GM19452 (cell line): ENCODE measurements around the gene GPN1.
"Not testable (repeated sequence)": the region's sequence is repeated elsewhere in the genome, so short reads cannot be mapped to it uniquely, and the experiment has no call there.

Experiments used
- ATAC-seq: cut with Tn5 transposase; IDR thresholded peaks from one replicate; pipeline ENCODE4 v1.9.1; 2021; ENCODE audit not compliant: unreplicated experiment

Gene GPN1

GRCh38 chr2:27628767-27629709, at the start of gene GPN1, which contains the start of gene CCDC121:
TSS of gene GPN1 (plus strand) at chr2:27629050. CDS start at chr2:27629059, 9 bp downstream.
TSS of gene CCDC121 (minus strand) at chr2:27629012. CDS start at chr2:27627799, 1,213 bp downstream.
- ATAC-seq, result peak; percentile 95

GRCh38 chr2:27581417-27582128, 47.3 kb upstream of the GPN1 start:
- ATAC-seq, result no peak

DNA sequence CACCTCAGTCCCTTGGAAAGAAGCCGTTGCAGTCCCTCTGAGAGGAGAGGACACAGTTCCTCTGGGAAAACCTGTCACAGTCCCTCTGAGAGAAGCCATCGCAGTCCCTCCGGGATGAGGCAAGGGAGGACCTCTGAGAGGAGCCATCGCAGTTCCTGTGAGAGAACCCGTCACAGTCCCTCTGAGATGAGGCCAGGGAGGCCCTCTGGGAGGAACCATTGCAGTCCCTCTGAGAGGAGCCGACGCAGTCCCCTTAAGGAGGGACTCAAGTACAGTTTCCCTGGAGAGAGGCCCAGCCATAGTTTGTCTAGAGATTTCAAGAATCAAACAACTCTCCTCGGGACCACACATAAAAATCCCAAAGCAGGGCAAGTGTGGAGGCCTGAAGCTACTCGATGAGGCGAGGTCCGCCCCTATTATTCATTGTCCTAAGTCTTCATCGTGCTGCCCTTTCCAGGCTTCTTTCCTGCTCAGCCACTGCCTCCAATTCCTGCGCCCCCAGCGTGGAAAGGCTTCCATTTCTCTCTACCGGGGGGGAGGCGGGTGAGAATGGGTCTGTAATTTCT, 46.6 kb upstream of the GPN1 start:
- no peak for ATAC-seq

GRCh38 chr2:27582695-27583389, 46.0 kb upstream of the GPN1 start, which contains the start of gene ZNF512:
TSS of gene ZNF512 (plus strand) at chr2:27583042. CDS start at chr2:27583113, 71 bp downstream.
- ATAC-seq, result peak; percentile 91

DNA sequence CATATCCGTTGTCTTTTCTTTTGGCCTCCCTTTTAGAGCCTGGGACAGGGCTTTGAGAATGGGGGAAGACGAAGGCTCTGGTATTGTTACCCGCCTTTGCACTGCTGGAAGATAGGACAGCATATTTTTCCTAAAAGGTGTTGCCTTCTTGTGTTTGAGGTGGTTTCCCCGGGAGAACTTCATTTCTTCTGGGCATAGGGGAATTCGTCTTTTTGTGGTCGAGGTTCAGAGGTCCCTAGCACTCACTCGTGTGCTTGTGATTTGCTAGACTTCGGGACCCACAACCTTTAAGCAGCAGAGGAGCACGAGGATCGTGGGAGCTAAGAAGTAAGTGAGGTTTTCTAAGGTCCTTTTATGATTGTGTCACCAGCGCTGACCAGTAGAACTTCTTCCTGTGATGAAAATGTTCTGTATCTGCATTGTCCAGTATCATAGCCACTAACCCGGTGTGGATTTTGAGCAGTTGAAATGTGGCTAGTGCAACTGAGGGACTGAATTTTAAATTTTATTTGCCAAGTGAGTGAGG, 45.4 kb upstream of the GPN1 start:
- peak; percentile 5 for ATAC-seq

DNA sequence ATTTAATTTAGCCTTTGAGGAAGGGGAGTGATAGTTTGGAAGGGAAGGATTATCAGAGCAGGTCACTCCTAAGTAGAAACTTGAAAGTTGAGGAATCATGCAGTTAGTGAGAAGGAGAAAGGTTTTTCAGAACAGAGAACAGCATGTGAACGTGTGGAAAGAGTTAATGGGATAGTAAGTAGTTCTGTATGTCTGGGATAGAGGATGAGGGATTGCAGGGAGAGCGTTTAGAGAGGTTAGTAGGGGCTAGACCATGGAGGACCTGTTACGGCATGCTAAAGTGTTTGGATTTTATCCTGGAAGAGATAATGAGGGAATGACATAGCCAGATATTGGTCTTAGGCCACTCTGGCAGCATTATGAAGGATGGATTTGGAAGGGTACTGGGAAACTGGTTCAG, 44.3 kb upstream of the GPN1 start:
- no peak for ATAC-seq

GRCh38 chr2:27587025-27587424, 41.8 kb upstream of the GPN1 start:
- no peak for ATAC-seq

DNA sequence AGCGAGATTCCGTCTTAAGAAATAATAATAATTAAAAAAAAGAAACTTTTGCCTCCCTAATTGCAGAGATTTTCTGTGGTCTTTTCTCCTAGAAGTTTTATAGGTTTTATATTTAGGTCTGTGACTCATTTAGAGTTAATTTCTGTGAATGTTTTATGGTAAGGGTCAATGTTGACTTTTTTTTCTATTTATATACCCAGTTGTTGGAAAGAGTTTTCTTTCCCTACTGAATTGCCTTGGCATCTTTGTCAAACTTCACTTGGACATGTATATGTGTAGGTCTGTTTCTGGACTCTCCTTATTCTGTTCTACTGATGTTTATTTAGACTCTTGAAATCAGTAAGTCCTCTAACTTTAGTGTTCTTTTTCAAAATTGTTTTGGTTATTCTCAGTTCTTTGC, 40.5 kb upstream of the GPN1 start:
- ATAC-seq, result no peak

DNA sequence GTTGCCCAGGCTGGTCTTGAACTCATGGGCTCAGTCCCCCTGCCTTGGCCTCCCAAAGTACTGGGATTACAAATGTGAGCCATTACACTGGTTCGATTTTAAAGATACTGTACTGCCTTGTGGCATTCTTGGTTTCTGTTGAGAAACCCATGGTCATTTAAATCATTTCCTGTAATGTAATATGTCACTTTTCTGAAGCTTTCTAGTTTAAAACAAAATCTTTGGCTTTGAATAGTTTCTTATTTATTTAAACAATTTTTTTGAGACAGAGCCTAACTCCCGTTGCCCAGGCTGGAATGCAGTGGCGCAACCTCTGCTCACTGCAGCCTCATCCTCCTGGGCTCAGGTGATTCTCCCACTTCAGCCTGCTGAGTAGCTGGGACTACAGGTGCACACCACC, 37.1 kb upstream of the GPN1 start:
- no peak for ATAC-seq

DNA sequence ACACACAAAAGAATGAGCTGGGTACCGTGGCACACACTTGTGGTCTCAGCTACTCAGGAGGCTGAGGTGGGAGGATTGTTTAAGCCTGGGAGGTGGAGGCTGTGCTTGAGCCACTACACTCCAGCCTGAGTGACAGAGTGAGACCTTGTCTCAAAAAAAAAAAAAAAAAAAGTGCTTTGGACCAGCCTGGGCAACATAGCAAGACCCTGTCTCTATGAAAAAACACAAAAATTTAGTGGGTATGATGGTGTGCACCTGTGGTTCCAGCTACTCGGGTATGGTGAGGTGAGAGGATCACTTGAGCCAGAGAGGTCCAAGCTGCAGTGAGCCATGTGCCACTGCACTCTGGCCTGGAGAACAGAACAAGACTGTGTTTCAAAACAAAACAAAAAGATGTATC, 35.6 kb upstream of the GPN1 start:
- no peak for ATAC-seq

GRCh38 chr2:27594020-27594703, 34.7 kb upstream of the GPN1 start:
- ATAC-seq, result not testable (repeated sequence)

- ATAC-seq, result not testable (repeated sequence)
Observed at GRCh38 chr2:27595412-27595811, 33.4 kb upstream of the GPN1 start.

- ATAC-seq, result no peak
Observed at GRCh38 chr2:27596627-27597026, 32.2 kb upstream of the GPN1 start.

GRCh38 chr2:27606611-27607010, 22.2 kb upstream of the GPN1 start:
- ATAC-seq, result no peak

- no peak for ATAC-seq
Observed at GRCh38 chr2:27613985-27614384, 14.9 kb upstream of the GPN1 start.

- ATAC-seq, result no peak
Observed at GRCh38 chr2:27615316-27615715, 13.5 kb upstream of the GPN1 start.

DNA sequence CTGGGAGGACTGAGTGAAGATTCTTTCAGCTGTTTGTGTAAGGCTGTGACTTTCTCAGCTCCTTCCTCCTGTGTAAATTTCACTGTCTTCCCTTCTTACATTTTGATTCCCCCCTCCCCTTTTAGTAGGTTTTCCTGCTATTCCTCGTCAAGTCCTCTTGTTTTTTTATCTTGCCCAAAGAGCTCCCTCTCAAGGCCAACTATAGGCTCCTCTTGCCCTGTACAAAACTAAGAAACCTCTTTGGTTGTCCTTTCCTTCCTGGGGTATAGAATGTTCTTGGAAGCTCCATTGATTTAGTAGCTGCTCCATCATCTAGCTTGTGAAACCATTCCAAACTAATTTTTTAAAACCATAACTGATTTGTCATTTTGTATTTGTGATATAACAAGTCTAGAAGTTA, 7.3 kb upstream of the GPN1 start:
- no peak for ATAC-seq

DNA sequence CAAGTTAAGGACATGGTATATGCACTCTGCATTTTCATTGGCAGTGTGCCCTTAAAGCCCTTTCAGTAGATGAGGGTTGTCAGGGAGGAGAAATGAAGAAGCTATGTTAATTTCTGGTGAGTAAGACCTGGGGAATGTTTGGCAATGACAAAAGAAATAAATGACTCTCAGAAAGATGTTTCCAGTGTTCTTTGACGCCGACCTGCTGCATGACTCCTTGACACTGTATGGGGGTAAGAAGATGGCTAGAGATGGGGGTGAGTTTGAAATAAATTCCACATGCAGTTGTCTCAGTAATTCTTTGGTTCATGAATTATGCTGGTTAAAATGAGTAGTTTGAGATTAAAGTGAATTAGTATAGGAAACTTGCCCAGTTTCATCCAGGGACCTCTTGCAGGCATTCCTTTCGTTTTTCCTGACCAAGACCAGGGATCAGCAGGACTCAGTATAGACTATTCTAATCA, 5.9 kb upstream of the GPN1 start:
- ATAC-seq, result no peak

DNA sequence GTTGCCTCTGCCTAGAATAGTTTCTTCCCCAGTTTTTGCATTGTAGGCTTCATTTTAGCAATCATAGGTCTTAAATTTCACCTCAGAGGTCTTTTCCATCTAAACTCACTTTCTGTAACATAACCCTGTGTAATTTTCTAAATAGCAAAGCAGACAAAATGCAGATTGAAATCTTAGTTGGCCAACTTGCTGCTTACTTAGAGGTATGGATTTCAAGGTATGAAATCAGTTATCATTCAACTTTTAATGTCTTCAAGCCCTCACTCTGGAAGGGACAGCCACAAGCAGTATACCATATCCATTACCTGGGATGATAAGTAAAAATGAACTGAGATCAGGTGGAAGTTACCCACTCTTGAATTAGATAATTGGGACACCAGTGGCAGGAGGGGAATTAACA, 3.9 kb upstream of the GPN1 start:
- ATAC-seq, result no peak

DNA sequence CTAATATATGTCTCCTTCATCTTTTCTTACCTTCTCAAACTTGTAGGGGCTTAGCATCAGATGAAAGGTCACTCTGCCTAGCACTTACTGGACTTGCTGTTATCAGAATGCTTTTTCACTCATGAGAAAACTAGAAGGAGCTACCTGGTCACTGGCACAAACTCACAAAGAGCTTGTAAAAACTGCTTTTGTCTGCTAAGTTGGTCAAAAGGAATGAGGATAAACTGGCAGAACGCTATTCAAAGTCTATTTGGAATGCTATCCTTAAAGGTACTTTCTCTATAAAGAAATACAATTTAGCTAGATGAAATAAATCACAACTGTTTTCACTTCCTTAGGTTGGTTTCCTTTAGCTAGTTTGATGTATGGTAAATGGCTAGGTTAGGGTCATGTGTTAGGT, 2.5 kb upstream of the GPN1 start:
- ATAC-seq, result not testable (repeated sequence)
